ENCODE results near the gene TBL2. TPM values are rescaled to one million over a fixed set of nuclear protein-coding genes. Genes with fewer than 3 reads are reported as not detected.
A peak's percentile ranks its signal among the peaks of the same experiment; 100 is the strongest.
"Not testable (repeated sequence)": the region's sequence is repeated elsewhere in the genome, so short reads cannot be mapped to it uniquely, and the experiment has no call there.

TBL2 gene
- total RNA-seq, 1 experiment from 2014 or later = 62.8 TPM

GRCh38 chr7:73537051-73537450 is 41.3 kb downstream of the TBL2 start:
- H3K4me1 ChIP-seq (ENCODE audit: insufficient read depth, low read length) = no peaks in the 10 kb centered on the region
- no peak overlapping the region for H2AFZ ChIP-seq (ENCODE audit: low read length)
- no peaks in the 10 kb centered on the region for H3K27me3 ChIP-seq (ENCODE audit: low read length)
- H3K4me3 ChIP-seq (ENCODE audit: low read length) = no peak overlapping the region
- 0 out of 2 replicates have a peak, but pooled peaks cover 2% of the 10 kb centered on the region for H3K79me2 ChIP-seq (ENCODE audit: low read length)
- H4K20me1 ChIP-seq (ENCODE audit: low read length) = no peaks in the 10 kb centered on the region
- TF ChIP-seq EZH2 (IDR thresholded peaks at IDR 0.05; ENCODE audit: low read length, unreplicated experiment) = no peak
- no peak for TF ChIP-seq EZH2phosphoT487 (IDR thresholded peaks at IDR 0.05; ENCODE audit: borderline replicate concordance, low read length)
- no peak for TF ChIP-seq CTCF (conservative IDR thresholded peaks at IDR 0.05; ENCODE audit: low read depth, low read length)
- H3K4me2 ChIP-seq (ENCODE audit: low read length) = no peak overlapping the region
- H3K27ac ChIP-seq (ENCODE audit: low read length) = no peak overlapping the region
- no peaks in the 10 kb centered on the region for H3F3A ChIP-seq (ENCODE audit: low read length, unreplicated experiment)
- intact Hi-C loops (cut with micrococcal nuclease) = no loop called here
- no peaks in the 10 kb centered on the region for H3K9me3 ChIP-seq (ENCODE audit: low read length)
- peaks cover 19% of the 10 kb centered on the region for H3K36me3 ChIP-seq (ENCODE audit: low read depth, low read length)
- ChIA-PET CTCF (no interaction called here), POLR2A (ENCODE audit: unreplicated experiment) (no interaction called here)
- DNase-seq (no peak), ATAC-seq (no peak)
- H3K9ac ChIP-seq (ENCODE audit: low read length) = no peak overlapping the region
- BruUV-seq (replicated peaks) = no TSS peak
- no peaks in the 10 kb centered on the region for H3K9me2 ChIP-seq (replicated peaks; ENCODE audit: low read length)

GRCh38 chr7:73536479-73536878 is 41.9 kb downstream of the TBL2 start:
- TF ChIP-seq CTCF (conservative IDR thresholded peaks at IDR 0.05; ENCODE audit: low read depth, low read length) (no peak), EZH2phosphoT487 (IDR thresholded peaks at IDR 0.05; ENCODE audit: borderline replicate concordance, low read length) (no peak), EZH2 (IDR thresholded peaks at IDR 0.05; ENCODE audit: low read length, unreplicated experiment) (no peak)
- no peaks in the 10 kb centered on the region for H3K79me2 ChIP-seq (ENCODE audit: low read length)
- H3F3A ChIP-seq (ENCODE audit: low read length, unreplicated experiment) = no peaks in the 10 kb centered on the region
- H3K9me3 ChIP-seq (ENCODE audit: low read length) = no peaks in the 10 kb centered on the region
- H3K27ac ChIP-seq (ENCODE audit: low read length) = no peak overlapping the region
- H4K20me1 ChIP-seq (ENCODE audit: low read length) = no peaks in the 10 kb centered on the region
- H3K4me3 ChIP-seq (ENCODE audit: low read length) = no peak overlapping the region
- H3K27me3 ChIP-seq (ENCODE audit: low read length) = no peaks in the 10 kb centered on the region
- intact Hi-C loops (cut with micrococcal nuclease) = no loop called here
- H3K36me3 ChIP-seq (ENCODE audit: low read depth, low read length) = peaks cover 16% of the 10 kb centered on the region; the same call in 1 of the 2 replicates
- no peaks in the 10 kb centered on the region for H3K9me2 ChIP-seq (replicated peaks; ENCODE audit: low read length)
- ChIA-PET POLR2A (ENCODE audit: unreplicated experiment) (no interaction called here), CTCF (no interaction called here)
- no peaks in the 10 kb centered on the region for H3K4me1 ChIP-seq (ENCODE audit: insufficient read depth, low read length)
- ATAC-seq = no peak
- H3K4me2 ChIP-seq (ENCODE audit: low read length) = no peak overlapping the region
- H2AFZ ChIP-seq (ENCODE audit: low read length) = no peak overlapping the region
- BruUV-seq (replicated peaks) = TSS peak; percentile 34
- DNase-seq = no peak
- H3K9ac ChIP-seq (ENCODE audit: low read length) = no peak overlapping the region

GRCh38 chr7:73535918-73536317 is 42.5 kb downstream of the TBL2 start:
- BruUV-seq (replicated peaks); H3K9me3 ChIP-seq (ENCODE audit: low read length); H3K79me2 ChIP-seq (ENCODE audit: low read length); DNase-seq; ATAC-seq; H3K9ac ChIP-seq (ENCODE audit: low read length); POLR2A ChIA-PET (ENCODE audit: unreplicated experiment); H3K4me2 ChIP-seq (ENCODE audit: low read length); intact Hi-C loops (cut with micrococcal nuclease); CTCF ChIA-PET; H3K27ac ChIP-seq (ENCODE audit: low read length); H2AFZ ChIP-seq (ENCODE audit: low read length); H4K20me1 ChIP-seq (ENCODE audit: low read length); H3K9me2 ChIP-seq (replicated peaks; ENCODE audit: low read length); H3K27me3 ChIP-seq (ENCODE audit: low read length); H3F3A ChIP-seq (ENCODE audit: low read length, unreplicated experiment); H3K4me3 ChIP-seq (ENCODE audit: low read length); H3K4me1 ChIP-seq (ENCODE audit: insufficient read depth, low read length): not testable (repeated sequence)
- peaks cover 16% of the 10 kb centered on the region; the same call in 1 of the 2 replicates for H3K36me3 ChIP-seq (ENCODE audit: low read depth, low read length)

All from PC-3 (cell line).